ENCODE data around the gene ARPC1A. TPM values are rescaled to one million over a fixed set of nuclear protein-coding genes. Genes with fewer than 3 reads are reported as not detected.

The ARPC1A gene
- total RNA-seq, 1 experiment from 2014 or later, result 253 TPM

GRCh38 chr7:99392046-99392445 is 66.3 kb downstream of the ARPC1A start:
- no peak overlapping the region for H3K4me3 ChIP-seq (ENCODE audit: low read depth in 2 of 2, low read length in 2 of 2)

GRCh38 chr7:99392659-99393354 is 67.1 kb downstream of the ARPC1A start:
- Histone ChIP-seq H3K36me3 (ENCODE audit: control insufficient read depth, insufficient read depth, low read length) (0 out of 2 replicates have a peak, but pooled peaks cover 4% of the 10 kb centered on the region), H3K27me3 (ENCODE audit: control insufficient read depth, insufficient read depth, low read length) (no peaks in the 10 kb centered on the region), H3K4me3 (ENCODE audit: low read depth in 2 of 2, low read length in 2 of 2) (peak overlapping the region in 1 of 2 experiments; percentile 7; a peak in 1 of 4 replicates), H3K9me3 (ENCODE audit: control insufficient read depth, insufficient read depth, low read depth, low read length) (no peaks in the 10 kb centered on the region), H3K27ac (ENCODE audit: low read length) (peak overlapping the region; percentile 53), H3K4me1 (ENCODE audit: control insufficient read depth, insufficient read depth, low read length) (peaks cover 49% of the 10 kb centered on the region)
- intact Hi-C loops (cut with micrococcal nuclease; ENCODE audit: unreplicated experiment), result no loop called here
- no TSS peak for BruUV-seq (replicated peaks)
- ATAC-seq (peak; percentile 65), DNase-seq (ENCODE audit: low read depth, low spot score) (no peak)
- CTCF ChIA-PET, result no interaction called here
- TF ChIP-seq CTCF (IDR thresholded peaks at IDR 0.05) (no peak), REST (IDR thresholded peaks at IDR 0.05; ENCODE audit: insufficient read depth in 1 of 2, low read depth in 2 of 2, low read length in 1 of 2) (no peak), SIN3A (IDR thresholded peaks at IDR 0.05; ENCODE audit: borderline replicate concordance, insufficient read depth, low read depth, low read length) (no peak), TCF7L2 (IDR thresholded peaks at IDR 0.05; ENCODE audit: low read depth, low read length) (no peak), POLR2AphosphoS5 (IDR thresholded peaks at IDR 0.05; ENCODE audit: low read depth, low read length) (0 out of 2 replicates have a peak, but pooled peaks have one; percentile 34)
- in situ Hi-C loops (cut with HindIII; ENCODE audit: low pct_unique_long_range_greater_than_20kb, low sequenced_read_pairs), result no loop called here
- POLR2A ChIA-PET, result interaction anchor here (0.5 to 0.9 kb wide), 3 partner anchors 15 to 17 kb away, joined by 3 to 6 read pairs (median 4); partner anchors contain the start of gene BUD31

More at GRCh38 chr7:99392046-99392445, 66.3 kb downstream of the ARPC1A start:
- TSS peak; percentile 41 for BruUV-seq (replicated peaks)
- Histone ChIP-seq H3K4me1 (ENCODE audit: control insufficient read depth, insufficient read depth, low read length) (peaks cover 43% of the 10 kb centered on the region), H3K9me3 (ENCODE audit: control insufficient read depth, insufficient read depth, low read depth, low read length) (no peaks in the 10 kb centered on the region), H3K36me3 (ENCODE audit: control insufficient read depth, insufficient read depth, low read length) (0 out of 2 replicates have a peak, but pooled peaks cover 2% of the 10 kb centered on the region), H3K27me3 (ENCODE audit: control insufficient read depth, insufficient read depth, low read length) (no peaks in the 10 kb centered on the region), H3K27ac (ENCODE audit: low read length) (no peak overlapping the region)
- in situ Hi-C loops (cut with HindIII; ENCODE audit: low pct_unique_long_range_greater_than_20kb, low sequenced_read_pairs), result no loop called here
- intact Hi-C loops (cut with micrococcal nuclease; ENCODE audit: unreplicated experiment), result no loop called here
- no peak; the same call in 1 of the 2 replicates for TF ChIP-seq POLR2AphosphoS5 (IDR thresholded peaks at IDR 0.05; ENCODE audit: low read depth, low read length)
- TF ChIP-seq CTCF (IDR thresholded peaks at IDR 0.05), result no peak
- TF ChIP-seq TCF7L2 (IDR thresholded peaks at IDR 0.05; ENCODE audit: low read depth, low read length), result no peak
- no peak for TF ChIP-seq REST (IDR thresholded peaks at IDR 0.05; ENCODE audit: insufficient read depth in 1 of 2, low read depth in 2 of 2, low read length in 1 of 2)
- TF ChIP-seq SIN3A (IDR thresholded peaks at IDR 0.05; ENCODE audit: borderline replicate concordance, insufficient read depth, low read depth, low read length), result no peak
- ATAC-seq (no peak), DNase-seq (ENCODE audit: low read depth, low spot score) (no peak)
- ChIA-PET POLR2A (no interaction called here), CTCF (no interaction called here)
